GM11168 (cell line): ENCODE measurements around the gene CTU1.

Experiments used
- in situ Hi-C: fragments of 300-500 bp; cut with MboI; formaldehyde crosslinking; loops from one replicate; pipeline ENCODE4 v1.12.0; 2022; ENCODE audit warnings: low sequenced_read_pairs; ENCODE audit not compliant: unreplicated experiment

CTU1 gene

GRCh38 chr19:51108805-51109146 lies 567 bp upstream of the CTU1 start:
- in situ Hi-C loops = no loop called here

GRCh38 chr19:51107406-51108065 lies 673 bp downstream of the CTU1 start:
- in situ Hi-C loops = no loop called here

DNA sequence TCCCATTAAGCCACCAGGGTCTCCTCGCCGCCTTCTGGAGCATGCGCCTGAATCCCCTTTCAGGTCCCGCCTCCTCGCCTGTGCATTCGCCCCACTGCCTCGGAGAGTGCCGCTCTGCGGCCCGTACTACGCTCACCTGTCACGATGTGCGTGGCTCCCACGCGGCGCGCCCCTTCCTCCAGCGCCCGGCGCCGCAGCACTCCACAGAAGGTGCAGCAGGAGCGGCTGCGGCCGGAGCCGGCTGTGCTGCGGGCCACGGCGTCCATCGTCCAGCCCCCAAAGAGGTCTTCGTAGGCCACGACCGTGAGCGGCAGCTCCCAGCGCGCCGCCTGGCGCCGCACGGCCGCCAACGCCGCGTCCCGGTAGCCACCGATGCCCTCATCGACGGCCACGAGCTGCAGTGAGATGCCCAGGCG lies 4.3 kb downstream of the CTU1 start:
- in situ Hi-C loops = no loop called here

DNA sequence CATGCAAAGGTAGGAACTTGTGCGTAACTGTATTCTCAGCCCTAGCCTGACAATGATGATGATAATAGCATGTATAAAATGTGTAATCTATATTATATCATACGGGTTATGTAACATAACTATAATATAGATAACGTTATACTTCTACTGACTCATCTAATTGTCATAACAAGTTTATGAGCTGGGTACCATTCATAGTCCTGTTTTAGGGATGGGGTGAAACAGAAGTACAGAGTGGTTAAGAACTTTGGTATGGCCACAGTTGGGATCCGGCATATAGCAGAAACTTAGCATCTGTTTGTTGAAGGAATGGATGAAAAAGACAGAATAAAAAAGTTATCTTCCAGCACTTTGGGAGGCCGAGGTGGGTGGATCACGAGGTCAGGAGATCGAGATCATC lies 5.2 kb downstream of the CTU1 start:
- in situ Hi-C loops = no loop called here

DNA sequence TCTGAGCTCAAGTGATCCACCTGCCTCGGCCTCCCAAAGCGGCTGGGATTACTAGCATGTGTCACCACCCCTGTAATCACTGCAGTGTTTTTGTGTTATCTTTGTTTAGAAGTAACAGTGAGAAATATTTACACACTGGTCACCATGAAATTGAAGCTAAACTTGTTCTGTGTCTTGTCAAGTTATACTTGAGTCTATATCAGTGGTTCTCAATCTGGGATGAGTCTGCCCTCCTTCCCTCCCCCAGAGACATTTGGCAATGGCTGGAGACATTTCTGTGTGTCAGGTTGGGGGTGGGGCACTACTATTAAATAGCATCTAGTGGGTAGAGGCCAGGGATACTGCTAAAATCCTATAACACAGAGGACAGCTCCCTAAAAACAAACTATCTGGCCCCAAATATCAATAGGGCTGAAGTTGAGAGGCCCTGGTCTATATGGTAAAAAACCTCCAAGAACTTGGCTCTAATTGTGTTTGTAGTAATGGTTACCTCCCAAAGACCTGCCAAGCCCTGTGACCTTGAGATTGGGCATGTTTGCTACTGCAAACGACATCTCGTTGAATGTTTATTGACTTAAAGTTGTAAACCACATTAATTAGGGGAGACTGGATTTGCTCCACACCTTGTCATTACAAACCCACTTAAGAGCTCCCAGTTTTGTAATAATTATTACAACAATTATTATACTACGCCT lies 6.9 kb downstream of the CTU1 start:
- in situ Hi-C loops = no loop called here

DNA sequence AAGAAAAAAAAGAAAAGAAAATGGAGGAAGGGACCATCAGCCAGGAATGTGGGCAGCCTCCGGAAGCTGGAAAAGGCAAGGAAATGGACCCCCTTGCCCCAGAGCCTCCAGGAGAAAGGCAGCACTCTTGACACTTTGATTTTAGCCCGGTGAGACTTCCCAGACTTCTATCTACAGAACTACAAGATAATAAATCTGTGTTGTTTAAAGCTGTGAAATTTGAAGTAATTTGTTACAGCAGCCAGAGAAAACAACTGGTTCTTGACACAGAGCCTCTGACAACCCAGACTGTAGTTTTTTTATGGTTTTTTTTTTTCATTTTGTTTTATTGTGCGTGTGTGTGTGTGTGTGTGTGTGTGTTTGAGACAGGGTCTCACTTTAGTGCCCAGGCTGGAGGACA lies 7.6 kb downstream of the CTU1 start:
- in situ Hi-C loops = no loop called here

DNA sequence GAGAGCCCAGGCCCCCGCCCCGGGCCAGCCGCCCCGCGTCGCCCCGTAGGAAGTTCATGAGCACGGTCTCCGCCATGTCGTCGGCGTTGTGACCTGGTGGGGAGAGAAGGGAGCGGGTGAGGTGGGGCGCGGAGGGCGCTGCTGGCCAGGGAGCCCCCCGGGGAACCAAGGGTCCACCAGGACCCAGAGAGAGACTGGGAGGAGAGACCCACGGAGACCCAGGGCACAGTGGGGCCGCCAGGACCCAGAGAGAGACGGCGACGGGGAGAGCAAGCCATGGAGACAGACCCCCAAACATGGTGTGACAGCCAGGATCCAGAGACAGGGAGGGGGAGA lies 9.2 kb downstream of the CTU1 start:
- in situ Hi-C loops = no loop called here

DNA sequence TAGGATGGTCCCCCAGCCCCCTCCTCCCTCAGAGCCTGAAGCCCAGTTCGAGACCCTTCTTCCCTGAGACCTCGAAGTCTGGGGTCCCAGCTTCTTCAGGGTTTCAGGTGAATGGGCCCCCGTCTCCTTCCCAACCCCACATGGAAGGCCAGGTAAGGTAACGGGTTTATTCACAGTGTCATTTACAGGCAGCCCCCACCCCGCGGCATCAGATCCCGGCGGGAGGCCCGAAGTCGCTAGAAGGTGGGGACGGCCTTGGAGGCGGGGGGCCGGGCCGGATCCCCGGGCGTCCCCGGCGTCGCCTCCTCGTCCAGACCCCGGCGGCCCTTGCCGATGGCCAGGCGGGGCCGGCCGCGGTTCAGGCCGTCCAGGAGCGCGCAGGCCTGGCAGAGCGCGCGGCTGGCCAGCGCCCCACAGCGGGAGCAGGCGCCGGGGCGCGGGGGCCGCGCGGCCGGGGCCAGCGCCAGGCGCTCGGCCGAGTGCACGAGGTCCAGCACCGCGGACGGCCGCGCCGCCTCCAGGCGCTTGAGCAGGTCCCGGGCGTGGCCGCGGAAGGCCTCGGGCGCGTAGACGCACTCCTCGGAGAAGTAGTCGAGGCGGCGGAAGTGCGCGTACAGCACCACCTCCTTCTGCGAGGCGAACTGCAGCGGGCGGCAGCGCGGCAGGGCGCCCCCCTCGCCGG lies 9.7 kb downstream of the CTU1 start:
- in situ Hi-C loops = no loop called here

DNA sequence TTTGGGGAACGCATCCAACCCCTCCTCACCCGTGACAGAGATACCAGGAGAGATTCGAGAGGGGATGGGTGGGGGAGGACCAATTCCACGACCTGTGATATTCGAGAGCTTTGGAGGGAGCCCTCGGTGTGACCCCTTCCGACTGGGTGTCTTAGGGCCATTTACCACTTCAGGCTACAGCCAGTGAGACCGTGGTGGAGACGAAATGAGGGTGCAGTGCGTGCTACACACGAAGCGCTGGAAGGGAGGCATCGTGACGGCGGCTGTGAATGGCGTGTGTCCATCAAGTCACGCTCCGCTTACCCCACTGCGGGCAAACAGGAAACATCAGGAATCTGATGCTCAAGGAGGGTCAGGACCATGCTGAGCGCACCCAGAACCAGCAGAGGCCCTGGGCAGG lies 10.4 kb downstream of the CTU1 start:
- in situ Hi-C loops = no loop called here

DNA sequence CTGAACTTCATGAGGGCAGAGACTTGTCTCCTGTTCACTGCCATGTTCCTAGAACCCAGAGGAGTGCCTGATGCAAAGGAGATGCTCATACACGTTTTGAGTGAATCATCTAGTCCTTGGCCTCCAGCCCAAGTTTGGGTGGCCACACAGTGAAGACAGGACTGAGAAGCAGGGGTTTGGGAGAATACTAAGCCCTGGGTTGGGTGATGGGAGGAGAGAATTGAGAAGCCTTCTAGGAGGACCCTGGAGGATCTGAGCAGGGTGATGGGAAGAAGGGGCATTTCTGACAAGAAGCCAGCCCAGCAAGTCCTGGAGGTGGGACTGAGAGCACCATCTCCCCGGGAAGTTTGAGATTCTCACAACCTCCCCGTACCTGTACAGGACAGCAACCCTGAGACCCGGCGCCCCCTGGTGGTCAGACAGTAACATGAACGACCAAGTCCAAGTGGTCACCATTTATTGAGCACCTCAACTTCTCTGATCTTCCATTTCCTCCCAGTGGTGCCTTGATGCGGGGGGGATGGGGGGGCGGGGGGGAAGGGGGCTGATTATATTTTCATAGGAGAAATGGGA lies 11.0 kb downstream of the CTU1 start:
- in situ Hi-C loops = no loop called here

GRCh38 chr19:51096473-51097165 lies 11.6 kb downstream of the CTU1 start:
- in situ Hi-C loops = no loop called here

- in situ Hi-C loops = no loop called here
Measured at GRCh38 chr19:51094696-51095279, 13.4 kb downstream of the CTU1 start.

- in situ Hi-C loops = no loop called here
Measured at GRCh38 chr19:51093510-51094345, 14.5 kb downstream of the CTU1 start.

DNA sequence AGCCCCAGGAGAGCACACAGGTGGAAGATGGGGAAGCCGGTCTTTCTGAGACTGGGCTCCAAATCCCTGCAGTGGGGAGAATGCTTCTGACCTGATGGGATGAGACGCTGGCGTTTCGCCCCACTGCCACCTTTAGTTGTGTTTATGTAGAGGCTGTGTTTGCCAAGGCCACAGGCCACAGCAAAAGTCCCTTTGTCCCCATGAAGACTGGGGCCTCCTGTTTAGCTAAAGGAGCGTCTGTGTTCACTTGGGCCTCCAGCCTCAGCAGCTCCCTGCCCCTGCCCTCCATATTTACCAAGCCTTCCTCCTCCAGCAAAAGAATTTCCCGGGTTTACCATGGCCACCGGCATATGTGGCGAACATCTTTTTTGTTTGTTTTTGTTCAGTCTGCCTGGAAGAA lies 15.1 kb downstream of the CTU1 start:
- in situ Hi-C loops = no loop called here

- in situ Hi-C loops = no loop called here
Measured at GRCh38 chr19:51091895-51092873, 16.0 kb downstream of the CTU1 start.

DNA sequence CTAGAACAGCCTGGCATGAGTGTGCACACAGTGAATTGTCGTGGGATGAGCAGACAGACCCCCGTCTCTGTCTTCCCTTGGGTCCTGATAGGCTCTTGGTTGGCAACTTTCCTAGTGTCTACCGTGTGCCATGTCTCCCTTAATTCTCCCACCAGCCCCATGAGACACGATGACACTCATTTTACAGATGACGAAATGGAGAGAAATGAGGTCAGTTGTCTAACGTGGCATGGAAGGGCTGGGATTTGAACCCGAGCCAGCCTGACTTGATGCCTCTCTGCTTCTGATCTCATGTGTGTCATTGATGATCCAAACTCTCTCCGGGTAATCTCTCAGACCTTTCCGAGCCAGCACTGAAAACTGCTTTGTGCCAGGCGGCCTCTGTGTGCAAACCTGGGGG lies 17.1 kb downstream of the CTU1 start:
- in situ Hi-C loops = no loop called here

DNA sequence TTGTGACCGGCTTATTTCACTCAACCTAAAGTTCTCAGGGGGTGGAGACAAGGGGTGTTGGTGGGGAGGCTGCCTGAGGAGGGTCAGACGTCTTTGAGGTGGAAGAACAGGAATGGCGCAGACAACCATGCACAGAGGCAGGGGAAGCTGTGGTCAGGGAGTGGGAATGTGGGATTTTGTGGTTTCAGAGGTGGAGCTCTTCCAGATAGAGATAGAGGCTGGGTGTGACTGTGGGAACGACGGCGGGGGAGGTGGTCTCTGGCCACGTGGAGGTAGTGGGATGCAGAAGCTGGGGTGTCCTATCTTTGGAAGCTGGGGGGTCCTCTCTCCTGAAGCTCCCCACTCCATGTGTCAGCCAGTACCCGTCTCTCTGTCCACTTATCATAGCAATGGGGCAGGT lies 17.7 kb downstream of the CTU1 start:
- in situ Hi-C loops = no loop called here

DNA sequence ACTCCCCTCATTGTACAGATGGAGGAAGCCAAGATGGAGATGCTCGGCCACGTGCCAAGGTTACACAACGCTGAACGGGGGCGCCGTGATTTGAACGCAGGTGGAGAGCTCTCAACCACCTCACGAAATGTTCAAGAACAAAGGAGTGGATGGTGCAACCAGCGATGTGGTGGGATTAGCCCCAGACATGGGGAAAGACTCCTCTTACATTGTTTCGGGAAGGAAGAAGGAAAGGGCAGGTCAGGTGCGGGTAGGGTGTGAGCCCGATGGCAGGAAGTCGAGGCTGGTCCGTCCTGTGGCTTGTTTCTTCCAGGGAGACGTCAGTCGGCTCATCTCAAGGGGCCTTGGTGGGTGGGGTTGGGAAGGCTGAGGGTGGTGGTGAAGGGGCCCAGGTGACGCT lies 18.4 kb downstream of the CTU1 start:
- in situ Hi-C loops = no loop called here
